ENCODE results near the gene GPX7.

Gene GPX7

GRCh38 chr1:52588535-52588934 lies 13.6 kb upstream of the GPX7 start:
- no peak for DNase-seq

- no peak for DNase-seq
Measured at GRCh38 chr1:52590266-52590665, 11.9 kb upstream of the GPX7 start.

GRCh38 chr1:52592637-52593323 lies 9.4 kb upstream of the GPX7 start:
- DNase-seq = no peak

GRCh38 chr1:52593495-52593894 lies 8.7 kb upstream of the GPX7 start:
- DNase-seq = no peak

- DNase-seq = peak in 1 of 2 experiments; percentile 26
Measured at GRCh38 chr1:52595061-52595460, 7.1 kb upstream of the GPX7 start.

GRCh38 chr1:52597912-52598311 lies 4.3 kb upstream of the GPX7 start:
- DNase-seq = no peak

GRCh38 chr1:52598729-52599128 lies 3.4 kb upstream of the GPX7 start:
- no peak for DNase-seq

- peak in 1 of 2 experiments; percentile 23 for DNase-seq
Measured at GRCh38 chr1:52599236-52599635, 2.9 kb upstream of the GPX7 start.

- no peak for DNase-seq
Measured at GRCh38 chr1:52600533-52601179, 1.5 kb upstream of the GPX7 start.

- DNase-seq = no peak
Measured at GRCh38 chr1:52601519-52601918, 652 bp upstream of the GPX7 start.

- no peak for DNase-seq
Measured at GRCh38 chr1:52602856-52603600, 857 bp downstream of the GPX7 start.

GRCh38 chr1:52603630-52604029 lies 1.5 kb downstream of the GPX7 start:
- no peak for DNase-seq

- DNase-seq = no peak
Measured at GRCh38 chr1:52604063-52604770, 2.0 kb downstream of the GPX7 start.

- DNase-seq = no peak
Measured at GRCh38 chr1:52613636-52614373, 11.6 kb downstream of the GPX7 start.

- DNase-seq = no peak
Measured at GRCh38 chr1:52614671-52615070, 12.5 kb downstream of the GPX7 start.

GRCh38 chr1:52615489-52616042 lies 13.4 kb downstream of the GPX7 start:
- DNase-seq = no peak

GRCh38 chr1:52621950-52622349 lies 19.8 kb downstream of the GPX7 start:
- no peak for DNase-seq

- DNase-seq = no peak
Measured at GRCh38 chr1:52623812-52624211, 21.6 kb downstream of the GPX7 start.

- no peak for DNase-seq
Measured at GRCh38 chr1:52627028-52627427, 24.9 kb downstream of the GPX7 start.

GRCh38 chr1:52628614-52629324 lies 26.6 kb downstream of the GPX7 start:
- no peak for DNase-seq

GRCh38 chr1:52629325-52629643 lies 27.1 kb downstream of the GPX7 start:
- no peak for DNase-seq

- no peak for DNase-seq
Measured at GRCh38 chr1:52629667-52630066, 27.5 kb downstream of the GPX7 start.

Measured in NCI-H524 (cell line).